Body of pancreas (tissue), 4 donors: ENCODE results near the gene ZNF205. TPM values are rescaled to one million over a fixed set of nuclear protein-coding genes. Genes with fewer than 3 reads are reported as not detected.

ENCODE experiments used
- ATAC-seq: fragments of 150-250 bp; one replicate; pipeline ENCODE4 v1.9.1; 2016
- DNase-seq, 4 donors: peaks; one replicate each; pipeline ENCODE4 v3.0.0-alpha.2; 2019
- H3K27ac ChIP-seq, 4 donors: fragments of 200-600 bp; sonication (generic); 1 replicate in 3 of 4; 2 replicates in 1 of 4; pipeline versions ENCODE4 v1.5.1 to v1.6.1; 2016 to 2019; ENCODE audit warnings: mild to moderate bottlenecking in 1 of 4, mixed read lengths in 1 of 4, moderate library complexity in 1 of 4
- H3K27me3 ChIP-seq, 2 donors: fragments of 200-600 bp; sonication (generic); one replicate each; pipeline ENCODE4 v1.6.0; 2016; ENCODE audit warnings: mild to moderate bottlenecking in 1 of 2
- H3K36me3 ChIP-seq, 2 donors: fragments of 200-600 bp; sonication (generic); replicated peaks in 1 of 2; 2 replicates each; pipeline ENCODE4 v1.5.1; 2016; ENCODE audit warnings: low read depth in 2 of 2; ENCODE audit not compliant: insufficient read depth in 1 of 2
- H3K4me1 ChIP-seq: fragments of 200-600 bp; sonication (generic); one replicate; pipeline ENCODE4 v1.6.0; 2016
- H3K4me3 ChIP-seq, 2 donors: fragments of 200-600 bp; sonication (generic); 1 replicate in 1 of 2; 2 replicates in 1 of 2; pipeline ENCODE4 v1.5.1; 2016 to 2019
- H3K9me3 ChIP-seq, 3 donors: fragments of 200-600 bp; sonication (generic); 1 replicate in 2 of 3; 2 replicates in 1 of 3; pipeline ENCODE4 v1.5.1; 2016
- POLR2A ChIP-seq, 3 donors: fragments of 450-650 bp; IDR thresholded peaks; one replicate each; pipeline ENCODE4 v1.6.1; 2016; ENCODE audit warnings: antibody characterized with exemption in 3 of 3, mild to moderate bottlenecking in 2 of 3
- whole genome bisulfite sequencing, 2 donors: methylation state at CpG; one replicate each; pipeline ENCODE4 v1.1.5; 2017; 5-methylcytosine and 5-hydroxymethylcytosine counted together
- intact Hi-C: fragments of 100-400 bp; cut with DNase I; formaldehyde crosslinking; loops from one replicate; pipeline ENCODE4 v1.15.1; 2023
- total RNA-seq, 2 donors: library from RNA; depleted of rRNA; stranded (reverse); fragments of >200 nt; gene quantifications; one replicate each; pipeline ENCODE4 v1.1.0, GENCODE V29; 2016
- TF ChIP-seq, protein P1 (sequence below), 7 experiments: fragments of 450-650 bp in 4 of 7; fragments of 200-600 bp in 3 of 7; sonication (generic) in 3 of 7; IDR thresholded peaks; one replicate each; pipeline ENCODE4 v1.5.1; 2016 to 2019; ENCODE audit warnings: antibody characterized with exemption in 7 of 7

The ZNF205 gene
- total RNA-seq, 2 donors from 2014 or later: 14.2 to 20.0 TPM

DNA sequence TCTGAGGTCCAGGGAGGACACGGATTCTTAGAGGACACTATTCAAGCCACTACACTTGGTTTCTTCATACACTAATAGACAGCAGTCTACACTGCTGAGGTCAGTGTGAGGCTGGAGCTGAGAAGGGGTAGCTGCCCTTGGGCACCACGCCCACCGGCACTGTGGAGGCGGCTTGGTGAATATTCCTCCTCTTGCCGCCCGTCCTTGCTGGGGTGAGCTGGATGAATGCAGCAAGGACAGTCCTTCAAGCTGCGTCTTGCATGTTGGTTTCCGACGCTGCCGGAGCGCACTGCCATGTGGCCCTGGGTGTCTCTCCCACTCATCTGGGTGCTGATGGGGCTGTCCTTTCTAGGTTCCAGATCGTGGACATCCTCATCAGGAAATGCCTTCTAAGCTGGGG, 2.6 kb downstream of the ZNF205 start:
- H3K27ac ChIP-seq: no peak overlapping the region
- intact Hi-C loops: loop anchor here (10.0 kb wide), 1 partner anchor 60 kb away; no protein-coding TSS in a partner anchor
- peaks cover 29% of the 10 kb centered on the region for H3K4me1 ChIP-seq
- TF ChIP-seq, protein P1, sequence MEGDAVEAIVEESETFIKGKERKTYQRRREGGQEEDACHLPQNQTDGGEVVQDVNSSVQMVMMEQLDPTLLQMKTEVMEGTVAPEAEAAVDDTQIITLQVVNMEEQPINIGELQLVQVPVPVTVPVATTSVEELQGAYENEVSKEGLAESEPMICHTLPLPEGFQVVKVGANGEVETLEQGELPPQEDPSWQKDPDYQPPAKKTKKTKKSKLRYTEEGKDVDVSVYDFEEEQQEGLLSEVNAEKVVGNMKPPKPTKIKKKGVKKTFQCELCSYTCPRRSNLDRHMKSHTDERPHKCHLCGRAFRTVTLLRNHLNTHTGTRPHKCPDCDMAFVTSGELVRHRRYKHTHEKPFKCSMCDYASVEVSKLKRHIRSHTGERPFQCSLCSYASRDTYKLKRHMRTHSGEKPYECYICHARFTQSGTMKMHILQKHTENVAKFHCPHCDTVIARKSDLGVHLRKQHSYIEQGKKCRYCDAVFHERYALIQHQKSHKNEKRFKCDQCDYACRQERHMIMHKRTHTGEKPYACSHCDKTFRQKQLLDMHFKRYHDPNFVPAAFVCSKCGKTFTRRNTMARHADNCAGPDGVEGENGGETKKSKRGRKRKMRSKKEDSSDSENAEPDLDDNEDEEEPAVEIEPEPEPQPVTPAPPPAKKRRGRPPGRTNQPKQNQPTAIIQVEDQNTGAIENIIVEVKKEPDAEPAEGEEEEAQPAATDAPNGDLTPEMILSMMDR (IDR thresholded peaks at IDR 0.05): no peak
- no peak for TF ChIP-seq POLR2A (IDR thresholded peaks at IDR 0.05)
- H3K27me3 ChIP-seq: no peaks in the 10 kb centered on the region
- H3K4me3 ChIP-seq: no peak overlapping the region
- DNase-seq: no peak
- H3K36me3 ChIP-seq: peaks cover 0 to 4% of the 10 kb centered on the region in 2 donors
- H3K9me3 ChIP-seq: no peaks in the 10 kb centered on the region
- 88 to 94% methylated on average over 5 to 12 of the region's 12 CpGs for WGBS, 2 donors
- no peak for ATAC-seq

DNA sequence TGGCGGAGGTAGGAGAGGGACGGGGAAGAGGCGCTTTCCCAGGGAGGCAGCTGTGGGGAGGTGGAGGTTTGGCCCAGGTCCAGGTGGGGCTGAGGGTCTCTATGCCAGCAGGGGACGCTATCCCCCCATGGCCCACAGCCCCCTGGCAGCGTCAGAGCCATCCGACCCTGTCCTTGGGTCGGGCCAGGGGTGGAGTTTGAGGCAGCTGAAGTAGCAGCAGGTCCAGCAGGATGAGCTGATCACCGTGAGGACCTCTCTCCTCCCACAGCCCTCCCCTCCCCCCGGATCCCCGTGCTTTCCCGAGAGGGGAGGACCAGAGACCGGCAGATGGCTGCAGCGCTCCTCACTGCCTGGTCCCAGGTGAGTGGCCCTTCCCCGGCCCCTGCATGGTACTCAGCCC, 3.2 kb downstream of the ZNF205 start:
- H3K9me3 ChIP-seq: no peaks in the 10 kb centered on the region
- H3K27me3 ChIP-seq: no peaks in the 10 kb centered on the region
- no peak overlapping the region for H3K4me3 ChIP-seq
- peaks cover 29% of the 10 kb centered on the region for H3K4me1 ChIP-seq
- DNase-seq (no peak), ATAC-seq (no peak)
- H3K36me3 ChIP-seq: peaks cover 0 to 4% of the 10 kb centered on the region in 2 donors
- TF ChIP-seq, protein P1 (IDR thresholded peaks at IDR 0.05): no peak
- WGBS, 2 donors: 64 to 83% methylated on average over 6 to 11 of the region's 14 CpGs
- no peak overlapping the region for H3K27ac ChIP-seq
- intact Hi-C loops: loop anchor here (10.0 kb wide), 1 partner anchor 61 kb away; no protein-coding TSS in a partner anchor

DNA sequence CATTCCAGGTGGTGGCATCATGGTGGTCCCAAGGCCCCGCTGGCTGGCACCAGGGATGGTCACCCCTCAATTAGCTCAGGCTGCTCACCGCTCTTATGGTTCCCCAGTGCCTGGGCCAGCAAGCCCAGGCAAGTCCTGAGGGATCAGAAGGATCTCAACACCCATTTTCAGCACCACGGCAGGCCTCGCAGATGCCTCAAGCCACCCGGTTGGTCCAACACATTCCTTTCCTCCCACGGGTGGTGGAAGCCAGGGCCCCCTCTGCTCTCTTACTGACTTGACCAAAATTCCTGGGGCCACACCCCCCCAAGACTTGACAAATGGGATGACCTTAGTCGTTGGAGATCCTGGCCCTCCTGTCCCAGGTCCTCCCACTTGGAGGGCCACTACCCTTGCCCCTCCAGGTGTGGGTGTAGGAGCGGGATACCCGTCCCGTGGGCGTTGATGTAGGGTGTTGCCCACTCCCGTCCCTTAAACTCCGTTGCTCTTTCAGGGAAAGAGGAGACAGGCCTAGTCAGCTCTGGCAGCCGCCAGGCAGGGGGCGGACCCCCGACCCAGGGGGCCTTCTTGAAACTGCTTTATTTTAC, 5.9 kb downstream of the ZNF205 start:
- Histone ChIP-seq H3K36me3 (peaks cover 0 to 4% of the 10 kb centered on the region in 2 donors), H3K4me3 (no peak overlapping the region), H3K27ac (no peak overlapping the region), H3K4me1 (peaks cover 13% of the 10 kb centered on the region), H3K9me3 (no peaks in the 10 kb centered on the region), H3K27me3 (no peaks in the 10 kb centered on the region)
- ATAC-seq (no peak), DNase-seq (no peak)
- intact Hi-C loops: loop anchor here (10.0 kb wide), 1 partner anchor 63 kb away; no protein-coding TSS in a partner anchor
- TF ChIP-seq POLR2A (IDR thresholded peaks at IDR 0.05): no peak
- TF ChIP-seq, protein P1 (IDR thresholded peaks at IDR 0.05): no peak
- 80 to 84% methylated on average over 1 to 16 of the region's 16 CpGs for WGBS, 2 donors

DNA sequence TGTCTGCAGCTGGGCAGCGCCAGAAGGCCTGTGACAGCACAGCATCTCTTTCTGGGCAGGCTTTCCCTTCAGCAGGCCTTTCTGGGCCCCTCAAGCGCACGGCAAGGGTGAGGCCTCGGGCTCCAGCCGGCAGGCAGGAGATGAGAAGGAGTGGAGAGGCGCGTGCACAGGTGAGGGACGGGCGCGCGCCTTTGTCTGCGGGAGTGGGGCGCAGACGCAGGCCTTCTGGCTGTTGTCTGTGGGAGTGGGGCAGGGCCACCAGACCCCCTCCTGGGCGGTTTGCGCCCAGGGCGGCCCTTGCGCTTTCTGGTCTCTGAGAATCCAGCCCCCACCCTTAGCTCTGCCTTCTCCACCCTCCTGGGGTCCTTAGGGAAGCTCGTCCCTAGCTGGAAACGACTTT, 6.5 kb downstream of the ZNF205 start:
- Histone ChIP-seq H3K36me3 (peaks cover 0 to 4% of the 10 kb centered on the region in 2 donors), H3K27me3 (no peaks in the 10 kb centered on the region), H3K4me1 (peaks cover 13% of the 10 kb centered on the region), H3K9me3 (no peaks in the 10 kb centered on the region), H3K27ac (no peak overlapping the region), H3K4me3 (no peak overlapping the region)
- ATAC-seq (no peak), DNase-seq (no peak)
- 91 to 93% methylated on average over 15 to 17 of the region's 20 CpGs for WGBS, 2 donors
- TF ChIP-seq, protein P1 (IDR thresholded peaks at IDR 0.05): no peak
- no peak for TF ChIP-seq POLR2A (IDR thresholded peaks at IDR 0.05)
- intact Hi-C loops: loop anchor here (10.0 kb wide), 1 partner anchor 64 kb away; no protein-coding TSS in a partner anchor

DNA sequence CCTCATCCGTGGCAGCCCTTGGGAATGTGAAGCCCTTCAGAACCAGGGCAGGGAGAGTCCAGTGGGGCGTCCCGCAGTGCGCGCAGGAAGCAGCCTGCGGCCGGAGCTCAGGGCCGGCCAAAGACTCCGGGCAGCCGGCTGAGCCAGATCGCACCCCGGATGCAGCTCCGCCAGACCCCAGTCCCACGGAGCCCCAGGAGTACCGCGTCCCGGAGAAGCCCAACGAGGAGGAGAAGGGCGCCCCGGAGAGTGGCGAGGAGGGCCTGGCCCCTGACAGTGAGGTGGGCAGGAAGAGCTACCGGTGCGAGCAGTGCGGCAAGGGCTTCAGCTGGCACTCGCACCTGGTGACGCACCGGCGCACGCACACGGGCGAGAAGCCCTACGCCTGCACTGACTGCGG, 6.9 kb downstream of the ZNF205 start:
- no peak overlapping the region for H3K27ac ChIP-seq
- peaks cover 10% of the 10 kb centered on the region for H3K4me1 ChIP-seq
- intact Hi-C loops: loop anchor here (10.0 kb wide), 1 partner anchor 64 kb away; no protein-coding TSS in a partner anchor
- DNase-seq (no peak), ATAC-seq (no peak)
- TF ChIP-seq, protein P1 (IDR thresholded peaks at IDR 0.05): no peak
- TF ChIP-seq POLR2A (IDR thresholded peaks at IDR 0.05): no peak
- no peak overlapping the region for H3K4me3 ChIP-seq
- H3K27me3 ChIP-seq: no peaks in the 10 kb centered on the region
- WGBS, 2 donors: 93 to 97% methylated on average over 18 to 19 of the region's 33 CpGs
- H3K36me3 ChIP-seq: peaks cover 0 to 4% of the 10 kb centered on the region in 2 donors
- no peaks in the 10 kb centered on the region for H3K9me3 ChIP-seq
